Neuronal stem cell (in vitro differentiated cells): ENCODE data around the gene RSPH1.

Experiments used
- DNase-seq: peaks from one replicate; pipeline ENCODE4 v3.0.0-alpha.2; 2013; ENCODE audit warnings: low spot score
- H2AFZ ChIP-seq: one replicate; pipeline ENCODE4 v1.6.1; 2013; ENCODE audit warnings: mild to moderate bottlenecking, low read length, inconsistent platforms
- H2AK5ac ChIP-seq: 2 replicates; pipeline ENCODE4 v1.6.1; 2013; ENCODE audit warnings: low read depth, mild to moderate bottlenecking, inconsistent platforms, low read length, moderate library complexity, mixed read lengths
- H2BK120ac ChIP-seq: 2 replicates; pipeline ENCODE4 v1.6.1; 2013; ENCODE audit warnings: low read depth, mild to moderate bottlenecking, inconsistent platforms, low read length, moderate library complexity, mixed read lengths
- H2BK12ac ChIP-seq: one replicate; pipeline ENCODE4 v1.6.1; 2013; ENCODE audit warnings: low read length, inconsistent platforms
- H2BK15ac ChIP-seq: 2 replicates; pipeline ENCODE4 v1.6.1; 2013; ENCODE audit warnings: mild to moderate bottlenecking, low read length, inconsistent platforms, mixed read lengths
- H2BK5ac ChIP-seq: one replicate; pipeline ENCODE4 v1.6.1; 2013; ENCODE audit warnings: inconsistent platforms, mild to moderate bottlenecking, low read length, moderate library complexity
- H3K14ac ChIP-seq: one replicate; pipeline ENCODE4 v1.6.1; 2013; ENCODE audit warnings: low read length, inconsistent platforms
- H3K18ac ChIP-seq: 2 replicates; pipeline ENCODE4 v1.6.1; 2013; ENCODE audit warnings: low read length, inconsistent platforms
- H3K23ac ChIP-seq: 2 replicates; pipeline ENCODE4 v1.6.1; 2013; ENCODE audit warnings: low read depth, mild to moderate bottlenecking, mixed read lengths, low read length, inconsistent platforms; ENCODE audit not compliant: poor library complexity
- H3K27ac ChIP-seq: replicated peaks from 3 replicates; pipeline ENCODE4 v1.5.1; 2013; ENCODE audit warnings: low read length, inconsistent platforms
- H3K27me3 ChIP-seq, 3 experiments: 2 replicates each; pipeline ENCODE4 v1.6.1; 2013; ENCODE audit warnings: low read length in 3 of 3, mild to moderate bottlenecking in 2 of 3, inconsistent platforms in 1 of 3, low read depth in 1 of 3, mixed read lengths in 1 of 3, moderate library complexity in 1 of 3; ENCODE audit not compliant: control insufficient read depth in 3 of 3, insufficient read depth in 3 of 3
- H3K36me3 ChIP-seq, 2 donors: replicated peaks in 1 of 2; 2 replicates each; pipeline ENCODE4 v1.6.1; 2013; ENCODE audit warnings: low read length in 2 of 2; ENCODE audit not compliant: control insufficient read depth in 2 of 2, insufficient read depth in 2 of 2
- H3K4ac ChIP-seq: 2 replicates; pipeline ENCODE4 v1.6.1; 2013; ENCODE audit warnings: inconsistent platforms, mild to moderate bottlenecking, low read length, moderate library complexity
- H3K4me1 ChIP-seq, 2 donors: 1 replicate in 1 of 2; 2 replicates in 1 of 2; pipeline ENCODE4 v1.6.1; 2013; ENCODE audit warnings: low read length in 2 of 2, low read depth in 1 of 2; ENCODE audit not compliant: control insufficient read depth in 2 of 2, insufficient read depth in 1 of 2
- H3K4me2 ChIP-seq: one replicate; pipeline ENCODE4 v1.6.1; 2013; ENCODE audit warnings: mild to moderate bottlenecking, low read length, inconsistent platforms; ENCODE audit not compliant: insufficient read depth, poor library complexity, severe bottlenecking
- H3K4me3 ChIP-seq, 2 donors: 2 replicates each; pipeline ENCODE4 v1.5.1; 2013; ENCODE audit warnings: low read length in 2 of 2, mild to moderate bottlenecking in 2 of 2, inconsistent platforms in 1 of 2, moderate library complexity in 1 of 2
- H3K79me1 ChIP-seq: one replicate; pipeline ENCODE4 v1.6.1; 2013; ENCODE audit warnings: low read depth, mild to moderate bottlenecking, inconsistent platforms, low read length, moderate library complexity
- H3K9ac ChIP-seq: one replicate; pipeline ENCODE4 v1.6.1; 2013; ENCODE audit warnings: mild to moderate bottlenecking, low read depth, low read length, inconsistent platforms; ENCODE audit not compliant: poor library complexity
- H3K9me3 ChIP-seq, 2 donors: replicated peaks in 1 of 2; 2 replicates each; pipeline versions ENCODE3 to v1.6.1; 2013; ENCODE audit warnings: low read length in 2 of 2, mild to moderate bottlenecking in 2 of 2, inconsistent platforms in 1 of 2, low read depth in 1 of 2, mixed read lengths in 1 of 2, moderate library complexity in 1 of 2; ENCODE audit not compliant: control insufficient read depth in 2 of 2, insufficient read depth in 1 of 2
- H4K8ac ChIP-seq: one replicate; pipeline ENCODE4 v1.6.1; 2013; ENCODE audit warnings: low read depth, mild to moderate bottlenecking, inconsistent platforms, low read length, moderate library complexity
- H4K91ac ChIP-seq: one replicate; pipeline ENCODE4 v1.6.1; 2013; ENCODE audit warnings: low read length, low read depth, mild to moderate bottlenecking, inconsistent platforms; ENCODE audit not compliant: poor library complexity
- WGBS, 2 donors: extraction: QIAGEN DNeasy Blood & Tissue Kit; methylation state at CpG; one replicate each; pipeline ENCODE4 v1.1.7; 2013; ENCODE audit warnings: missing lambda C conversion rate in 2 of 2, mixed read lengths in 1 of 2; ENCODE audit not compliant: insufficient read length in 2 of 2, insufficient replicate concordance in 1 of 2; ENCODE audit errors: extremely low coverage in 2 of 2; 5-methylcytosine and 5-hydroxymethylcytosine counted together

Gene RSPH1

GRCh38 chr21:42524341-42525028, 28.5 kb upstream of the RSPH1 start:
- no peaks in the 10 kb centered on the region for H3K9me3 ChIP-seq
- no peak overlapping the region for H4K8ac ChIP-seq
- no peak for DNase-seq
- no peak overlapping the region for H3K4ac ChIP-seq
- no peak overlapping the region for H3K14ac ChIP-seq
- no peak overlapping the region for H4K91ac ChIP-seq
- H2BK5ac ChIP-seq: no peak overlapping the region
- no peak overlapping the region for H3K9ac ChIP-seq
- H3K27ac ChIP-seq: peak overlapping the region; percentile 67
- peak overlapping the region; percentile 21 to 58 for H3K4me3 ChIP-seq
- H2AK5ac ChIP-seq: no peak overlapping the region
- peak overlapping the region; percentile 46 for H3K4me2 ChIP-seq
- H3K79me1 ChIP-seq: no peaks in the 10 kb centered on the region
- H2BK15ac ChIP-seq: peak overlapping the region; percentile 77
- H3K36me3 ChIP-seq: no peaks in the 10 kb centered on the region
- peaks cover 14 to 15% of the 10 kb centered on the region in 2 donors for H3K4me1 ChIP-seq
- no peak overlapping the region for H2BK12ac ChIP-seq
- H3K23ac ChIP-seq: no peak overlapping the region
- no peak overlapping the region for H2BK120ac ChIP-seq
- no CpG with 5 or more reads among the region's 17 CpGs for WGBS, 2 donors
- H3K18ac ChIP-seq: peak overlapping the region; percentile 90
- H3K27me3 ChIP-seq: peaks cover 0 to 52% (median 0%) of the 10 kb centered on the region in 3 experiments
- H2AFZ ChIP-seq: peak overlapping the region; percentile 67

- no peak overlapping the region for H3K4me3 ChIP-seq
- H3K27ac ChIP-seq: peak overlapping the region; percentile 67
- H2AFZ ChIP-seq: peak overlapping the region; percentile 67
- no peak overlapping the region for H3K4ac ChIP-seq
- no CpG with 5 or more reads among the region's 9 CpGs for WGBS, 2 donors
- DNase-seq: no peak
- H3K4me2 ChIP-seq: no peak overlapping the region
- peak overlapping the region; percentile 45 for H3K18ac ChIP-seq
- H3K4me1 ChIP-seq: peaks cover 14 to 15% of the 10 kb centered on the region in 2 donors
- no peak overlapping the region for H4K8ac ChIP-seq
- H2BK5ac ChIP-seq: no peak overlapping the region
- H3K9me3 ChIP-seq: no peaks in the 10 kb centered on the region
- no peaks in the 10 kb centered on the region for H3K36me3 ChIP-seq
- H3K23ac ChIP-seq: no peak overlapping the region
- H2BK120ac ChIP-seq: no peak overlapping the region
- no peak overlapping the region for H2AK5ac ChIP-seq
- H2BK12ac ChIP-seq: no peak overlapping the region
- peak overlapping the region; percentile 90 for H4K91ac ChIP-seq
- no peak overlapping the region for H2BK15ac ChIP-seq
- peaks cover 0 to 55% (median 0%) of the 10 kb centered on the region in 3 experiments for H3K27me3 ChIP-seq
- no peaks in the 10 kb centered on the region for H3K79me1 ChIP-seq
- H3K9ac ChIP-seq: no peak overlapping the region
- no peak overlapping the region for H3K14ac ChIP-seq
Observed at GRCh38 chr21:42523941-42524340, 27.9 kb upstream of the RSPH1 start.

- no peaks in the 10 kb centered on the region for H3K36me3 ChIP-seq
- no peak overlapping the region for H2BK12ac ChIP-seq
- peak overlapping the region; percentile 46 for H2BK5ac ChIP-seq
- WGBS, 2 donors: no CpG with 5 or more reads among the region's 7 CpGs
- H3K18ac ChIP-seq: peak overlapping the region; percentile 58
- no peaks in the 10 kb centered on the region for H3K9me3 ChIP-seq
- peak overlapping the region; percentile 0 for H2AK5ac ChIP-seq
- peak overlapping the region; percentile 66 for H4K91ac ChIP-seq
- no peak overlapping the region for H3K4ac ChIP-seq
- no peak overlapping the region for H3K4me3 ChIP-seq
- H3K4me2 ChIP-seq: no peak overlapping the region
- no peak overlapping the region for H3K14ac ChIP-seq
- H4K8ac ChIP-seq: no peak overlapping the region
- no peaks in the 10 kb centered on the region for H3K79me1 ChIP-seq
- H3K4me1 ChIP-seq: peaks cover 14 to 15% of the 10 kb centered on the region in 2 donors
- no peak for DNase-seq
- no peak overlapping the region for H3K27ac ChIP-seq
- H3K9ac ChIP-seq: no peak overlapping the region
- H2BK120ac ChIP-seq: peak overlapping the region; percentile 2
- H2AFZ ChIP-seq: no peak overlapping the region
- H2BK15ac ChIP-seq: no peak overlapping the region
- peaks cover 0 to 62% (median 0%) of the 10 kb centered on the region in 3 experiments for H3K27me3 ChIP-seq
- H3K23ac ChIP-seq: no peak overlapping the region
Observed at GRCh38 chr21:42523211-42523610, 27.2 kb upstream of the RSPH1 start.

DNA sequence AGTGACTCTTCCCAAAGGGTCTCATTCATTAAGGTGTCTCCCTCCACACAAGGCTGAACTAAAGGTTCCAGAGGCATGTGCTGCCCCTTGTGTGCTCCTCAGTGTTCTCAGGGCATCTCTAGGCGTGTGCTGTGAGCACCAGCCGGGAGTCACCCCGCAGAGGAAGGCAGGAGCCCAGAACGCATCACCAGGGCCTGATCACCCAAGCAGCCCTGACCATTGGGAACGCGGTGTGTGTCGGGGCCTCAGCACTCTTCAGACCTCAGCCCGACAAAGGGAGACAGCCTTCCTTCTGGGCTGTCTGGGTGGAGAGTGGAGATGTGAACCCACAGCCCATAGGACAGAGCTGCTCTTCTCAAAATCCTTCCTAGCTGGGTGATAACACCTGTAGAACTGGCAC, 26.7 kb upstream of the RSPH1 start:
- Histone ChIP-seq H3K9me3 (no peaks in the 10 kb centered on the region), H3K4me3 (no peak overlapping the region), H3K23ac (no peak overlapping the region), H3K4ac (no peak overlapping the region), H3K36me3 (no peaks in the 10 kb centered on the region), H4K91ac (peak overlapping the region; percentile 66), H3K18ac (peak overlapping the region; percentile 4), H2AK5ac (peak overlapping the region; percentile 0), H2BK120ac (peak overlapping the region; percentile 2), H3K9ac (no peak overlapping the region), H3K27ac (no peak overlapping the region), H3K4me2 (no peak overlapping the region), H2BK15ac (no peak overlapping the region), H2BK5ac (no peak overlapping the region), H3K4me1 (peaks cover 14 to 17% of the 10 kb centered on the region in 2 donors), H3K27me3 (peaks cover 0 to 63% (median 0%) of the 10 kb centered on the region in 3 experiments), H3K14ac (no peak overlapping the region), H2AFZ (no peak overlapping the region), H3K79me1 (no peaks in the 10 kb centered on the region), H2BK12ac (peak overlapping the region; percentile 63), H4K8ac (no peak overlapping the region)
- DNase-seq: no peak
- WGBS, 2 donors: no CpG with 5 or more reads among the region's 8 CpGs
